EL (cell line): ENCODE measurements around the gene SUCLG1.
"Not testable (repeated sequence)": the region's sequence is repeated elsewhere in the genome, so short reads cannot be mapped to it uniquely, and the experiment has no call there.

ENCODE experiments used
- DNase-seq: peaks from one replicate; pipeline ENCODE4 v3.0.0-alpha.2; 2016

SUCLG1 gene

DNA sequence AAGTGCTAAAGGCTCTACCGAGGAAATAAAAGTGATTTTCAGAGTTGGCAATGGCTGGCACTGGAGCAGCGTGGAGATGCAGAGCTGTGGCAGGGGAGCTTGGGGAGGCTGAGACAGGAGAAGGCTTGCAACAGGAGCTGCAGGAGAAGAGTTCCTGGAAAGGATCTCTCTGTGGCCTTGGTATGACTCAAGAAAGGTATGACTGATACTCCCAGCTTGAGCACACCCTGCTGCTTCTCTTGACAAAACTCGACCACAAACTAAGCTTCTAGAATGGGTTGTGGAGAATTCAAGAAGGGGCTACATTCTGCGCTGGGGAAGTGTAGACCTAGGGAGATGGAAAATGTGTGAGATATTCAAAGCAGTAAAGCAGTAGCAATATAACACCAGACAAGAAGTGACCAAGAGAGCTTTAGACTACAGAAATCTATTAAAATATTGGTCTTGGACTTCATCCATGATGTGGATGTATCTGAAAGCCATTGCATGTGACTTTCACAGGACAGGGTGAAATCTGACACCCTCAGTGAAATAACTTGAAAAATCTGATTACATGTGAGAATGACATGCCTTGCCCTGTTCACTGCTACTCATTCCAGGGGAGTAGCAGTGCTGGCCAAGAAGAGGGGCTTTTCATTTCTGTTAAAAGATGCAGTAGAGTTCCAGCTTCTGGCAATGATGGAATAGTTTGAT lies 41.5 kb downstream of the SUCLG1 start:
- DNase-seq: no peak

DNA sequence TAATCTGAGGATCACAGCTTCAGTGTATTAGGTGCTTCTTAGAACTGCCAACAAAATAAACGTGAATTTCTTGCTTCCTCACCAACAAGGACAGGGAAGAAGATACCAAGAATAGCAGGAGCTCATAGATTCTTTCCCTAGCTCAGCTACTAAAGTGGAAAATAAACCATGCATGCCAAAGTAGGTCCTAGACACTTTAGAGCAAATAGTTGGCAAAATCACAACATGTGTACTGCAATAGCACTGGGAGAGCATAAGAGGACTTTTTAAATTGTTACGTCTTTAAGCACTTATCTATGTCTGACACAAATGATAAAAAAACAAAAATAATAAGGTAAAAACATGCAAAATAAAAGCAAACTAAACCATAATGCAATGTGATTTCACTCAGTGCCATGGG lies 49.5 kb downstream of the SUCLG1 start:
- DNase-seq: no peak

DNA sequence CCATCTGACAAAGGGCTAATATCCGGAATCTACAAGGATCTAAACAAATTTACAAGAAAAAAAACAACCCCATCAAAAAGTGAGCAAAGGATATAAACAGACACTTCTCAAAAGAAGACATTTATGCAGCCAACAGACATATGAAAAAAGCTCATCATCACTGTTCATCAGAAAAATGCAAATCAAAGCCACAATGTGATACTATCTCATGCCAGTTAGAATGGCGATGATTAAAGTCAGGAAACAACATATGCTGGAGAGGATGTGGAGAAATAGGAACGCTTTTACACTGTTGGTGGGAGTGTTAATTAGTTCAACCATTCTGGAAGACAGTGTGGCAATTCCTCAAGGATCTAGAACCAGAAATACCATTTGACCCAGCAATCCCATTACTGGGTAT lies 57.0 kb downstream of the SUCLG1 start:
- DNase-seq: not testable (repeated sequence)

DNA sequence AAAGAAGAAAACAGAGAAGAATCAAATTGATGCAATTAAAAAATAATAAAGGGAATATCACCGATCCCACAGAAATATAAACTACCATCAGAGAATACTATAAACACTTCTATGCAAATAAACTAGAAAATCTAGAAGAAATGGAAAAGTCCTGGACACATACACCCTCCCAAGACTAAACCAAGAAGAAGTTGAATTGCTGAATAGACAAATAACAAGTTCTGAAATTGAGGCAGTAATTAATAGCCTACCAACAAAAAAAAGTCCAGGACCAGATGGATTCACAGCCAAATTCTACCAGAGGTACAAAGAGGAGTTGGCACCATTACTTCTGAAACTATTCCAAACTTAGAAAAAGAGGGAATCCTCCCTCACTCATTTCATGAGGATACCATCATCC lies 59.2 kb downstream of the SUCLG1 start:
- not testable (repeated sequence) for DNase-seq

DNA sequence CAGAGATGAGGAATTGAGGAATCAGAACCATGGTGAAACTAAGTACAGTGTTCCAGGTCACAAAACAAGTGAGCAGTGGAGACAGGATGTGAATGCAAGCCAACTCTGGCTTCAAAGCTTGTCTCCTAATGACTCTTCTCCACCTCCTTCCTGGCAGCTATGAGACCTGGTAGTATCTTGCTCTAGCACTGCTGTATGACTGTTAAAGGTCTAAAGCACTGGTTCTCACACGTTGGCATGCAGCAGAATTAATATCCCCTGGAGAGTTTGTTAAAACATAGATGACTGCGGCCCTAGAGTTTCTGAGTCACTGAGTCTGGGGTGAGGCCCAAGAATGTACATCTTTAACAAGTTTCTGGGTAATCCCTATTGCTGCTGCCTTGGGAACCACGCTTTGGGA lies 63.3 kb downstream of the SUCLG1 start:
- DNase-seq: peak; percentile 67

DNA sequence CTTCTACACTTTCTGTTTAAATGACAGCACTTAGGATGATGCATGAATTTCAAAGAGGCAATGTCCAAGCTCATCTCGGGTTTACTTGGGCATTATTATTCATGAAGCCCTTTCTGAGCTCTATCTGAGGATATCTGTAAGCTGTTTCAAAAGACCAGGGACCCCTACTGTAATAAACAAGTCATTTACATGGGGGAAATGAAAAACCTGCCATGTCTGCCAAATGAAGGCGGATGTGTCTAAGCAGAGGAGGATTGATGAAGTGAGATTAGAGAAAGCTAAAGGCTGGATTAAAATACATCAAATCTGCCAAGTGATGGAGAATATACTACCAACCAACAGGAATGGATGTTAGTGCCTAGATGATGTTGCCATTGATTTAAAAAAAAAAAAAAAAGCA lies 64.5 kb downstream of the SUCLG1 start:
- DNase-seq: no peak

DNA sequence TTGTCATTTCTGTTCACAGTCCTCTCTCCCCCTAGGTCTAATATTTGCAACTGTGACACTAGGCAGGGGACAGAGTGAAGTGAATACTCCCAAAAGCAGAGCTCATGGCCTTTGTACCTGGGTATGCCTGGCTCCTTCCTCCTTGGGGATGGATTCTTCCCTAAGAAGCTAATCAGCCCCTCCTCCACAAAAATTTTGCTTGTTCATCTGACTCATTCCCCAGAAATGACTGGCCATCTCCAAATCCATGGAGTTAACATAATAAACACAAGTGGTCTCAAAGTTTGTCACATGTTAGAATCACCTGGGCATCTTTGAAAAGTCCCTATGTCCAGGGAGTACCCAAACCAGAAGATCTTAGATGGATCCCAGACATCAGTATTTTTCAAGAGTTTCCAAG lies 65.3 kb downstream of the SUCLG1 start:
- DNase-seq: peak; percentile 26

DNA sequence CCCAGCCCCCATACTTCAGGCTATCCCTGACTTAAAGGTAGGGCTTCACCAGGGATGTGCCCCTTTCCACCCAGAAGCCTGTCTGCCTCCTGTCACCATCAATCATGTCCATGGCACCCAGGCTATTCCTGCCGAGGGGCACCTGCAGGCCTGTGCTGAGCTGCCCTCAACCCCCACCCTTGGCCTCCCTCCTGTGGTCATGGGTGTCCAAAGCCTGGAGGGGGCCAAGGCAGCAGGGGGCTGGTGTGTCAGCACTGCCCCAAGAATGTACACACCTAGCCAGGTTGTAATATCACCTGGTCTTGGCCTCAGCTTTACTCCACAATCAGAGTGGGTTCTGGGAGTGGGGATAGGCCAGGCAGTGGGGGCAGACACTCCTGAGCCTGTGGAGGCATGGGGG lies 69.3 kb downstream of the SUCLG1 start:
- DNase-seq: no peak

DNA sequence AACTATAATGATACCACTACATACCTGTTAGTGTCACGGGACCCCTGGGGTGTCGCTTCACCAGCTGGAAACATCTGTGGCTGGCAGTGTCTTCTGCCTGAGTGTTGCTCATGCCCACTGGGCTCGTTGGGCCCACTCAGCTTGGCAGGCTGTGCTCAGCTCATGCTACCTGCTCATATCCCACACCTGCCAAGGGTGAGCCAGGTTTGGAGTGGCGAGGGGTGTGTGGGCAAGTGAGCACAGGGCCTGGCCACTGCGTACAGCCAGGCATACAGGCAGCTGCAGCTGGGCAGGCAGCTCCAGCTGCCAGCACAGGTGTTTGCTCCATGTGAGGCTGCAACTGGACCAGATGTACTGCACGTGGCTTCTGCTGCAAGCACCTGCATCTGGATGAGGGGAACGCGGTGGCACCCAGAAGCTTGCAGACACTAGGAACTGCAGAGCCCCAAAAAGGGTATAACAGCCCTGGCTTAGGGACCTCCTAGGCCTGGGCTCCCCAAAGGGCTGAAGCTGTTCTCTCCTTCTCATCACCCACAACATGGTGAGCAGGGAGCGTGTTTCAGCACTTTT lies 70.1 kb downstream of the SUCLG1 start:
- no peak for DNase-seq

DNA sequence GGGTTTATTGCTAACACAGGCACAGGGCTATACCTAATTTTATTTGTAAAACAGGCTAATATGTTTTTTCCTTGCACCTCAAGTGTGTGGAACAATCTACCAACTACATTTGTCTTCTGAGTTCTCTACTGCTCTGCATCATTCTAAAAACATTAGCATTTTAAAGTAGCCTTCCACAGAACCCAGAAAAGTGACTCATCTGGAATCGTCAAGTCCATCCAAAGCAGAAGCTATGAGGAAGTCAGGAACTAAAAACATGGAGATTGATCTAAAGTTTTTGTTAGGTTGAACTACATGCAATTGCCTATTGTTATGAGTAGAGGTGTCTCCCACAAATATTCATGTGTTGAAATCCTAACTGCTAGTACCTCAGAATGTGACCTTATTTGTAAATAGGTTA lies 70.9 kb downstream of the SUCLG1 start:
- peak; percentile 22 for DNase-seq

DNA sequence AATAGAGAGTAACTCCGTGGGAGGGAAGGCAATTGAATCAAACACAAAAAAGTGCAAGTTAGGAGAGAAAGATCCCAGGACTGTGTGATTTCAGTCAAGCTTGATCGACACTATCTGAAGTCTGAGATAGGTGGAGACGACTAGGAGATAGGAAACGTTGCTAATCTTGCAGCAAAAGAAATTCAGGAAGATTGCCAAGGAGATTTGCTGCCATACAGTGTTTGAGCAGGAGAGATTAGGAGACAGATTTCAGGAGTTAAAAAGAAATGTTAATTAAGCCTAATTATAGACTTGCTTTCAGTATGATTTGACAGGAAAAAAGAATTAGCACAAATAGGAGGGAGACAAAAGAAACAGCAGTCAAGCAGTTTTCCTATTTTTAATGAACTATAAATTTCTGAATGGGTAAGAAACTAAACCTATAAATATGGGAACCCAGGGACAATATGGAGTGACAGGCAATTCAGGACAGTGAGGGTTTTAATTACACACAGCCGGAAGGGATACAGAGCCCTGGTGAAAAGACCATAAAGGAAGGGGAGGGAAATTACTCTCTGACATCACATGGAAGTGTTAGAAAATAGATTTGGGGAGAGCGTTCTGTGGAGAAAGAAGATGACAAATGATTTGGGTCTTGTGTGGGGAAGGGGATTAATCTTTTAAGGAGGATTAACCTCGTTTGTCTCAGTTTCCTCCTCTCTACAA lies 72.6 kb downstream of the SUCLG1 start:
- DNase-seq: no peak

DNA sequence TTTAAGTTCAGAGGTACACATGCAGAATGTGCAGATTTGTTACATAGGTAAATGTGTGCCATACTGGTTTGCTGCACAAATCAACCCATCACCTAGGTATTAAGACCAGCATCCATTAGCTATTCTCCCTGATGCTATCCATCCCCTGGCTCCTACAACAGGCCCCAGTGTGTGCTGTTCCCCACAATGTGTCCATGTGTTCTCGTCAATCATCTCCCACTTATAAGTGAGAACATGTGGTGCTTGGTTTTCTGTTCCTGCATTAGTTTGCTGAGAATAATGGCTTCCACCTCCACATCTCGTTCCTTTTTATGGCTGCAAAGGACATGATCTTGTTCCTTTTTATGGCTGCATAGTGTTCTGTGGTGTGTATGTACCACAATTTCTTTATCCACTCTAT lies 75.8 kb downstream of the SUCLG1 start:
- DNase-seq: no peak

DNA sequence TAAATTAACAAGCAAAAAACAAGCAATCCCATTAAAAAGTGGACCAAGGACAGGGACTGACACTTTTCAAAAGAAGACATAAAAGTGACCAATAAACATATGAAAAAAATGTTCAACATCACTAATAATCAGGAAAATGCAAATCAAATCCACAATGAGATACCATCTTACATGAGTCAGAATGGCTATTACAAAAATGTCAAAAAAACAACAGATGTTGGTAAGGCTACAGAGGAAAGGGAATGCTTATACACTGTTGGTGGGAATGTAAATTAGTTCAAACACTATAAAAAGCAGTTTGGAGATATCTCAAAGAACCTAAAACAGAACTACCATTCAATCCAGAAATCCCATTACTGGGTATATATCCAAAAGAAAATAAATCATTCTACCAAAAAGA lies 78.2 kb downstream of the SUCLG1 start:
- peak; percentile 3 for DNase-seq

DNA sequence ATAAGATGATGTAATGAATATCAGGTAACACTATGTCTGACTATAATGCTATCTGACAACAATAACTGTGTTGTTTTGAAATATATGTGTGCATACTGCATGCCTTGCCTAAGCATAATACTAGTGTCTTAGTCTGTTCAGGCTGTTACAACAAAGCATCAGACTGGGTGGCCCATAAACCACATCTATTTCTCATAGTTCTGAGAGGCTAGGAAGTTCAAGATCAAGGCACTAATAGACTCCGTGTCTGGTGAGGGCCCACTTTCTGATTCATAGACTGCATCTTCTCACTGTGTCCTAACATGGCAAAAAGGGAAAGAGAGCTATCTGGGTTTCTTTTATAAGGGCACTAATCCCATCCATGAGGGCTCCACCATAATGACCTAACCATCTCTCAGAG lies 80.1 kb downstream of the SUCLG1 start:
- no peak for DNase-seq

DNA sequence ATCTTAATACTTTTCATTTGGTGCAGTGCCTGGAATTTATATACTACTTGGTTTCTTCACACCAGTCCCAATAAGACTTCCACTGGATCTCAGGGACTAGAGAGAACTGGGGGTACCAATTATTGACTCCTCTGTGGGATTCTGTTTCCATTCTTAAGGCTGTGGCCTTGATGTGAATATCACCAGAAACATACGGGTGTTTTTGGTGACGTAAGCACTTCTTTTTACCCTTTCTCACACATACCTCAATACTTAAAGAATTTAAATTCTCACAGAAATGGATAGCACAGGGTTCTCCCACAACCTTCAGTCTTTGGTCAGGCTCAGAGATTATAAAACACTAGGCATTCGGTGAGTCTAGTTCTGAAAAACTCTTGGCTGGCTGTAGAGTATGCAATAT lies 84.1 kb downstream of the SUCLG1 start:
- no peak for DNase-seq

DNA sequence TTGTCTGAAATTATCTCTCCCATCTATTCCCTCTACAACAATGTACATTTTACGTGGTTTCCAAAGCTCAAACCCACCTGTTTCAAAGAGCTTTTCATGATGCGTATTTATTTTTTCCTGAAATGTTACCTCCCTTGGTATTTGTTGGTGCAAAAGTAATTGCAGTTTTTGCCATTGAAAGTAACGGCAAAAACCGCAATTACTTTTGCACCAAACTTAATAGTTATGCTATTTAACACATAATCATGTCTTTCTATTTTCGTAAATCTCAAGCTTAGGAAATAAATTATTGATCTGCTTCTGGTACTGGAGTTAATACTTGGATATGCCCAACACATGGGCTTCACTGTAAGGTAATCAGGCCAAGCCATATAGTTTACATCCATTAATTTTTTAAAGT lies 85.2 kb downstream of the SUCLG1 start:
- DNase-seq: no peak
